Epidermal melanocyte (primary cell): ENCODE measurements around the gene SLC41A1.
A peak's percentile ranks its signal among the peaks of the same experiment; 100 is the strongest.

ENCODE experiments used
- DNase-seq: peaks from one replicate; pipeline ENCODE4 v3.0.0; 2011; ENCODE audit warnings: low spot score; ENCODE audit not compliant: insufficient read length

SLC41A1 gene

DNA sequence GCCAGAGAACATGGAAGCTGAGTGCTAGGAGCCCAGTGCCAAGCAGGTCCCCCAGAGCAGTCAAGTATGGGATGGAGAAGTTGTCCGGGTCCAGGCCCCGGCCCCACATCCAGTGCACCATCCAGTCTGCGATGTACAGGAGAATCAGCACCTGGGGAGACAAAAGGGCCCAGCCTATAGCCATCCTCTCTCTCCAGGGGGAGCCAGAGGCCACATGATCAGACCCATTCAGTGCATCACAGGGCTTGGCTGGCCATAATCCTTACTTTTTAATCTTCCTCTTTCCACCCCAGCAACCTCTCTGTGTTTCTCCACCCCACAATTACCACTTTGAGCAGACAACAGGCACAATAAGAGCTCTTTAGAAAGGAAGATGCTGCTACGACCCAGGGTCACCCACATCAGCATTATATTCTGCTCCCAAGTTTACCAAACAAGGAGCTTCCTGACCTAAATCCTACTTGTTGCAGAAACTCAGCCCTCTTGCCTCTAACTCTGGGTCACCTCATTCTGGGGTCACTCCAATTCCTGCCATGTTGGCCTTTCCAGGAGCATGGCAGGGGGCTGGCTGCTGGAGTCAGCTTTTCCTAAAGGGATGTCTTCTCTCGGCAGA is 21.3 kb downstream of the SLC41A1 start:
- DNase-seq: peak; percentile 71

DNA sequence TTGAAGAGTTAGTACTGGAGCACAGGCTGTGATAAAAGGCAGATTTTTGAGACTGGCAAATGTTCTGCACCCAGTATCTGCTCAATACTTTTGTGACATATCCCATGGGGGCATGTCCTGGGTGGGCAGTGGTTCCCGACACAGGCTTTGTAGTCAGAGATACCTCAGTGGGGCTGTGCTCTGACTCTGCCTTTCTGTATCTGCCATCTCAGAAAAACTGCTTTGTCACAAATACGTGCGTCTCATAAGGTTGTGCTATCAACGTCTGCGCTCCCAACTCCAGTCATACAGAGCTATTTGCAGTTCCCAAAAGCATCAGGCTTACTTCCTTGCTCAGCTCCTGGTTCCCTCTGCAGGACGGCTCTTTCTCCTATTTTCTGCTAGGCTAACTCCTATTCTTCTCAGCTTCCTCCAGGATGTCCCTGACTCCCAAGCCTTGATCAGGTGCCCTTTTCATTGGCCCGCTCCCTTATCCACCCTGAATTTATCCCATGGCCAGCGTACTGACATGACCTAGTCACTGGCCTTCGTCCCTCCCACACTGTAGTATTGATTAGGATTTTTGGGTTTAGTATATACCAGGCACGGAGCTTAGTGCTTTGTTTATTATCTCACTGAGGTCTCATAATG is 25.6 kb downstream of the SLC41A1 start:
- no peak for DNase-seq

DNA sequence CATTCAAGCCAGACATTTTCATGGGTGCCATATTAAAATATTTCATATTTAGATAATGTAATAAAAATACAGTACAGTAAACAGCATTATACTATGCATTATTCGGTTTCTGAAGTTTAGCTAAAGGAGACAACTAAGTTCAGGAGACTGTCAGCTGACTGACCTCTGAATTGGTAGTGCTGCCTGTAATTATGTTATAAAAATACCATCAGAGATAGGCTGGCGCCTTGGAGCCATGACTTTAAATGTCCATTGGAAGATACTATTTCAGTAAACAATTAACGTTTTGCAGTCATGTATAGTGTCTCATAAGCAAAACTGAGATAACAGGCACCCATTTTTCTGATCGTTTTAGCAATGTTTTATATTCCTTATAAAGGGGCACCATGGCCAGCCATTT is 26.4 kb downstream of the SLC41A1 start:
- no peak for DNase-seq

DNA sequence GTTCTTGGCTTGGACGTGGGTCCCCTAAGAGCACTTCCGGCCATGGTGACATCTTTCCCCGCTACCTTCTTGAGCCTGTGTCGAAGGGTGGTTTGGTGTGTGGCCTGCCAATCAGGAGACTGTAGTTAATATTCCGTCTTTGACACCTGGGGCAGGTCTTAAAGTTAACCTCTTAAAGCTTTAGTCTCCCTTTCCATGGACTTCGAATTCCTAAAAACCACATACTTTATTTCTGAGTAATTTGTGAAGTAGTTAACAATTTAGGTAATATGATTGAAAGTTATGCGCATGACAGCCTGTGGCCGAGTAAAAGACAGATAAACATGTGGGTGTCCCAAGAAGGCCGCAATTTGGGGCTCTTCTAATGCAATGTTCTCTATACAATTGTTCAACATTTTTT is 27.6 kb downstream of the SLC41A1 start:
- no peak for DNase-seq

DNA sequence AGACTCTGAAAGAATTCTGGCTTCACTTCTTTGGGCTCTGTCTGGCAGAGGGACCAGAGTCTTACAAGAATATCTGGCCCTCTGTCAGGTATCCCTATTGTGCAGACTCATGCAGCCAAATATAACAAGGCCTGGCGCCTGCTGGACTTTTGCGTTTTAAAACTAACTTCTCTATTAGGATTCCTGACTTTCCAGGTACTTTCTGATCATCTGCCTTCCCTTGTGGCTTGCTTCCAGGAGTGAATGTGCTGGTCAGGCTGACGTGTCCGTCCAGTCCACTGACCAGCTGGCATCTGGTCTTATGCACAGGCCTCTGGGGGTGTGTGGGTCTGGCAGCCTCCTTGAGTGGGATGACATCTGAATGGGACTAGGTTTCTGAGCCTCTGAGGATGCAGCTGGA is 29.1 kb downstream of the SLC41A1 start:
- DNase-seq: no peak

DNA sequence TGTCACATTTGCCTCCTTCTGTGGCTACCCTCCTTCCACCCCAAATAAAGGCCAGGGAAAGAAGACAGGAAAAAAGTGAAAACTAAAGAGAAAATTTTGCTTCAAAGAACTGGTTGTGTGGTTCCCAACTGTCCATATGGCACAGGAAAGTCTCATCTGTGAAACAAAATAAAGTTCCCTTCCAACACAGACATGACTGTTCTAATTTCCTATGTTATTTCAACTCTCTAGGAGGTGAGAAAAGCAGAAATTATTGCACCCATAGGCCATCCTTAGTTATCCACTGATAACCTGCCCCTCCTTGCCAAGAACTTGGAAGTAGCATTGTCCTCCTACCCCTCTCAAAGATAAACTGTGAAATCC is 29.6 kb downstream of the SLC41A1 start:
- no peak for DNase-seq

DNA sequence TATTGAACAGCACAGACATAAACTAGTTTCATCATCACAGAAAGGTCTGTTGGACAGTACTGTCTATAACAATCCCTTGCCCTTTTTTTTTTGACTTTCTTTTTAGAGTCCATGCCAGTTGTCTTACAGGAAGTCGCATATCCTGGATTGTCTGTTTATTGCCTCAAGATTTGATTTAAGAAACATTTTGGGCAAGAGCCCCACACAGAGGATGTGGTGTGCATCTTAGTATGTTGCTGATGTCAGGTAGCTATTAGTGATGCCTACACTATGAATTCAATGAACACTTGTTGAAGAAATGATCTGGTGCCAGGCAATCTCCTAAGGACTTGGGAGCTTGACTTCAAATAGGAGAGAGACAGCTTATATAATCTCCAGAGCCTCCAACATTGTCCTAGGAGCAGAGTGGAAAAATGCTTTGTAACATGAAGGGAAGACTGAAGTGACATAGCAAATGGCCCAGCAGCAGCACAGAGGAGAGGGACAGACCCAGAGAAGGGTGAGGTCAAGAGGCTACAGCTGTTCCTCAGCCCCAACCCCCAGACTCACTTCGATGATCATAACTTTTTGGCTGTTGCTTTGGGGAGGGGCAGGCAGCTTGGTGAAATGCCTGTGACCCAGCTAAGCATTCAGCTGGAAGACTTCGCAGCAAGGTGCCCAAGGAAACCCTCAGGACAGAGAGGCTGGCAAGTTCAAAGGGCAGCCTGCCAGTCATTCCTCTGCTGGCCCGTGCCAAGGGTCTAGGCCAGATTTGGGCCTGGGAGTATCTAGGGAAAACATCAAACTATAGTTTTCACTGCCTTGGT is 30.2 kb downstream of the SLC41A1 start:
- DNase-seq: no peak

DNA sequence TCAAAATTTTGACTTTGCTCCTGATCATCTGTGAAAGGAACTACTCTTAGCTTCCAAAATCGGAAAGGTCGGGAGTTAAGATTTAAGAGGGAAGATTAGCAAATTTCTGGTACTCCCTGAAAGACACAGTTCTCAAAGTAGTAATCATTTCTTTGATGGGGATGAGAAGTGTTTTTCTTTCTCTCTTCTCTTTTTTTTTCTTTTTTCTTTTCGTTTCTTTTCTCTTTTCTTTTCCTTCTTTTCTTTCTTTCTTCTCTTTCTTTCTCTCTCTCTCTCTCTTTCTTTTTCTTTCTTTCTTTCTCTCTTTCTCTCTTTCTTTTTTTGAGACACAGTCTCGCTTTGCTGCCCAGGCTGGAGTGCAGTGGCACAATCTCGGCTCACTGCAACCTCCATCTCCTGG is 32.7 kb downstream of the SLC41A1 start:
- no peak for DNase-seq

DNA sequence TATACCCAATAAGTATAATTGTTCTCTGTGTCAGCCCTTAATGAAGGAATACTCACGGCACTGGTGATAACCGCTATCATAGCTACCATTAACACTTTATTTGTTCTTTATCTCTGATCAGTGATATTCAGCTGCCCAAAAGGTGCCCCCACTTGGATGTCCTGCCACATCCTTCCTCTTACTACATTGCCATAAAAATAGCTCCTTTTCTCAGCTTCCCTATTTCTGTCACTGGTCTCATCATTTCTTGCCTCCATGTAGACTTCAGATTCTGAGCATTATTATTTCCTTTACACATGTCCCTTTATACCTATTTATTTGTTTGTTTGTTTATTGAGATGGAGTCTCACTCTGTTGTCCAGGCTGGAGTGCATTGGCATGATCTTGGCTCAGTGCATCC is 35.0 kb downstream of the SLC41A1 start:
- DNase-seq: no peak

DNA sequence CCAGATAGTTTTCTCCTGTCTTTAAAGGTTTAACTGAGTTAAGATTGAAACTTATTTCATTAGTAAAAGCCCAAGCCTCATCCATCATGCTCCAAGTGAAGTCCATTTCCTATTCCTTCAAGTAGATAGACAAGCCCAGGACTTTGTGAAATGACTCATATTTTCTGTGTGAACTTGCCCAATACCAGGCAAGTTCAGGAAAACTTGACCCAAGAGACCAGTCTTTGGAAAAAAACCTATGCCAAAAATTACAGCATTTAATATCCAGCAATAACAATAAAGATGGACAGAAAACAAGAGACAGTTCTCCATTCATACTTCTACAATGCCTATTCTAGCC is 37.3 kb downstream of the SLC41A1 start:
- DNase-seq: no peak

DNA sequence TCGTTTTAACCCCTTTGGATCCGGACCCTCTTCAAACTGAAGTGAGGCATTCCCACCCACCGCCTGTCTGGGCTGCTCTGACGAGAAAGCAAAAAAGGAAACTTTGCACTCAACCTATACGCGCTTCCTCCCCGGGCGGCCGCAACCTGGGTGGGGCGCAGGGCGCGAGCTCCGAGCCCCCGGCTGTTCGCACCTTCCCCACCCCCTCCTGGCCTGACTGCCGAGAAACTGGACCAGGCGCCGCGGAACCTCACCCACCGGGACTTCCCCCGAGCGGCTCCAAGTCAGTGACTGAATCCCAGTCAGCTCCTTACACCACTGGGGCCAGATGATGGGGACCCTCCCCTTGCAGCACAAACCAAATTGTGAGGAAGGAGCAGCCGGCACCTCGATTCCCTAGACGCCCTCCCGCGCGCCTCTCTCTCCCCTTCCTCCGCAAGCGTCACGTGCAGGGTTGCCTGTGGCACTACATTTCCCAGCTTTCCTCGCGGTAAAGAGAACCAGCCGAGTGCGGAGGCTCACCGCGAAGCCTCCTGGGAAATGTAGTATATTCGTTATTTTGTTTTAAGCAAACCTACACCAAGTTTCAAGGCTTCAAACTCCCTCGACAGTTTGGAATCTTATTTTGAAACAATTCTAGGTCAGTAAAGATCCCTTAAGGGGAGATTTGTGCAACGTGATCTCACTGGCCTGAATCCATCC is 37.8 kb downstream of the SLC41A1 start, which contains the start of gene RAB29:
Gene RAB29 (minus strand): TSS at position 468 of the 702 bp plus-strand sequence. CDS start 526 bp downstream, outside the sequence.
- peak; percentile 79 for DNase-seq

DNA sequence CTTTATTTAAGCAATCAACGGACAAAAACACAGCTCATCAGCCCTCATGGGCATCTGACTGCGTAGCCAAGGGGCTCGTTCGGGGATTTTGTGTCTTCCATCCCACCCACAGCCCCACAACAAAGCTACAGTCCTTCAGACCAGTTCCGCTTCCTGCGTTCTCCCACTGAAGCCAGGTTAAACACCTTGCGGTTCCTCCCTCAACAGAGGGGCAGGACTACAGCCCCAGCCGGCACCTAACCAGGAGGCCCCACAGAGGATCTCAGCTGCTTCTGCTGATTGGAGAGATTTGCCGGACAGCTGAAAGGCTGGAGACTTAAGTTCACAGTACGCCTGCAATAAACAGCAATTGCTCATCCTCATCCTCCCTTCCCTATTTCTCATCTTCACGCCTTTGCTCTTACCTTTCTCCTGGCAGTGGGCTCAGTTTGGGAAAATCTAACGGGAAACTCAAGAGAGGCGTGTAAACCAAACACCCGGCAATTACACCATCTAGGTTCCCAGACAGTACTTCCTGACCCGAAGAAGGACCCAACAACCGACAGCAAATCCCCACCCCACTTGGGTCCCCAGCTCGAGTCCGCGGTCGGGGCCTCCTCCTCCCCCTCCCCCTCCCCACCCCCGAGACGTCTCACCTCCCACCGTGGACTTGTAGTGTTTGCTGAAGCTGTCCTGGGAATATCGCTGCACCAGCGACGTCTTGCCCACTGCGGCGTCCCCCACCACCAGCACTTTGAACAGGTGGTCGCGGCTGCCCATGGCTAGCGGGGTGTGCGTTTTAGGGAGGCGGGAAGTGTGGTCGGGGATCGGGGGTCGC is 38.6 kb downstream of the SLC41A1 start:
- DNase-seq: no peak

DNA sequence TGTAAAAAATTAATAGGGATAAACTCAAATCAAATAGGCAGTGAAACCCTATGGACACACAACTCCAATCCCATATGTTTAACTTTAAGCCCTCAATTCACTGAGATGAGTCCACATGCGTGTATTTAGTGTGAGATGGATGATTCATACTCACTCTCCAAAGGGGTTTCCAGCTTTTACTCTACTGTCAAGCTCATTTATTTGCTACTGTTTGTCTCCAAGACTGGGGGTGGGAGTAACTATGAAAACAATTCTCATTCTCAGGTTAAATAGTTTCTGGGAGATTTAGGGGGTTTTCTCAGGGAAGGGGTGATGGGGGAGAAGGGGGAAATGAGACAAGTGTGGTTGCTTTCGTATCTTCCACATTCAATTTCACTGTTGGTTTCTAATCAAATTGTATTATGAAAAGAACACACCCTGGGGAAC is 40.4 kb downstream of the SLC41A1 start:
- no peak for DNase-seq

DNA sequence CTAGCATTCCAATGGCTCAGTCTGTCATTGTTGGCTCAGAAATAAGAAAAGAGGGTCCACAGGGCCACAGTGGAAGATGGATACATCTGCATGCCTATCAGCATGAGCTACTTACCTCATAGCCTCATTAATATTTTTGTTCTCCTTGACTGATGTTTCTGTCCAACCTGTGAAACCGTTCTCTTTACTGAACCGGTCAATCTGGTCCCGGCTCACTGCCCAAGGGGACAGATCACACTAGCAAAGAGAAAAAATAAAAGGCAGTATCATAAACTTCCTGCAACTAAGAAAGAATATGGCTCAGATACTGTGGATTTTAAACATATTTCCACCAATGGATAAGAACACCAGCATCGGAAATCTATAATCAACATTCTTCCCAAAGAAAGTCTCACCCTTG is 42.4 kb downstream of the SLC41A1 start:
- DNase-seq: no peak

DNA sequence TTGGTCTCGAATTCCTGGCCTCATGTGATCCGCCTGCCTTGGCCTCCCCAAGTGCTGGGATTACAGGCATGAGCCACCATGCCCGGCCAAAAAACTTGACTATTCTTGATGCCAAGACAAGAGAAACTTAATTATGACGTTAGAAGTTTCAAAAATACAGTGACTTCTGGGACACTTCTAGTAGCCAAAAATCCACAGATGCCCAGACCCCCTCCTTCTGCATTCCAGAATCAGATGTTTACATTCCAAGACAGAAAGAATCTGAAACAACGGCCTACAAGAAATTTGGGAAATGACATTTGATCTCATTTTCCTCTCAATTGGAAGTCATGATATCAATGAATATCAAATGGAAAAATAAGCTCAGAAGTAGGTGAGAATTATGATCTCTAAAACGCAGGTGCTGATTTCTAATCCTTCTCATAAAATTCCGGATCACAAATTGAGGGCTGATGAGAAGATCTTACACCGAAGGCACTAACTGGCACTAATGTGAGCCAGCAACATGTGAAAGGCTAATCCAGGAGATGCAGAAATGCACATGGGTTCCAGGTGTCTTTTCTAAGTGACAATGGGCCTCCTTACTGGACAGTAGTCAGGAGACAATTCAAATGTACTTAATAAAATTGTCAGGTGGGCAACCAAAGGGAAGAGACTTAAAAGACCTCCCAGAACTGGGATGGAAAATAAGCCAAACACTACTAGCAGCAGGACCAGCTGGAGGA is 43.2 kb downstream of the SLC41A1 start:
- no peak for DNase-seq

DNA sequence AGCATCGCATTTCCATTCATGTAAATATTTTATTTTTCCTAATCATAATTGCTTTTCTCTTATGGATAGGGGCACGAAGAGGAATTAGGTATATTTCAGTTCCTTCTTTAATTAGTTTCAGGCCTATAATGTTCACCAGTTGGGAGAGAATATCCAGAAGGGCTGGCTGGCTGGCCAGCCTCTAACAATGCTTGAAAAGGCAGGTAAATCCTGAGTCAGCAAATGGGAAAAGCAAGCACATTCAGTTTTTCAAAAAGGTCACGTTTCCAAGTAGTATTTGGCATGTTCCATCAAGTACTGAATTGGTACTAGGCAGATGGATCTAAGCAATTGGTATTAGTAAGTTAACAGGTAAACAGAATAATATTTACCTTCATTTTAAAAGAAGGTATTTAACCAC is 45.8 kb downstream of the SLC41A1 start:
- no peak for DNase-seq

DNA sequence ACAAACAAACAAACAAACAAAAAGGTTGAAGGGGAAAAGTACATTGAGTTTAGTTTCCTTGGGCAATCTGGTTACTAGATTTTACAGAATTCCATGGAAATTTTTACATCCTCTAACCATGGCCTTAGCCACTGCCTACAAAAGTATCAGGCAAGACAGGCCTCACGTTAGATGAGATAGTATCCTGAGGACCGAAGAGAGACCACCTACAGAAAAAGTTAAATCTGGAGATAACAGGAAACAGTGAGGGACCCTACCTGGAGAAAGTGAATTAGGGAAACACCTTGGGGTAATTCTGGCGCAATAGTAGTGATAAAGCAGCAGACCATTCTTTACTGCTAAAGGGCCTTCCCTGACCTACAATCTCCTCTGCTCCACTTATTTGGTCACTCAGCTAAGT is 46.4 kb downstream of the SLC41A1 start:
- no peak for DNase-seq

DNA sequence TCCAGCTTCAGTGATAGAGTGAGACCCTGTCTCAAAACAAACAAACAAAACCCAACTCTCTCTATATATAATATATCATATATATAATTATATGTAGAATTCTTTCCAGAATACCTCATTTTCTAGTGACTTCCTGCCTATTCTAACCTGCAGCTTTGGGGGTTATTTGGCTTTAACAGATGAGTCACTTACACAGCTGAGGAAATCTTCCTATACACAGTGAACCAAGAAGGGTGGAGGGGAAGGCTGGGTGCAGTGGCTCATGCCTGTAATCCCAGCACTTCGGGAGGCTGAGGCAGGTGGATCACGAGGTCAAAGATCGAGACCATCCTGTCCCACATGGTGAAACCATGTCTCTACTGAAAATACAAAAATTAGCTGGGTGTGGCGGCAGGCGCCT is 47.0 kb downstream of the SLC41A1 start:
- DNase-seq: no peak

DNA sequence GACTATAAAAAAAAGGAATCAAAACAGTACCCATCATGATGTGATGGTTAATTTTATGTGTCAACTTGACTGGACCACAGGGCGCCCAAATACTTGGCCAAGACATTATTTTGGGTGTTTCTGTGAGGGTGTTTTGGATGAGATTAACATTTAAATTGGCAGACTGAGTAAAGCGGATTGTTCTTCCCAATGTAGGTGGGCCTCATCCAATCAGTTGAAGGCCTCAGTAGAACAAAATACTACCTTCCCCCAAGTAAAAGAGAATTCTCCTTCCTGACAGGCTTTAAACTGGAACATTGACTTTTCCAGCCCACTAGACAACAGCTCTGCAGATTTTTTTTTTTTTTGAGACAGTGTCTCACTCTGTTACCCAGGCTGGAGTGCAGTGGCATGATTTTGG is 48.4 kb downstream of the SLC41A1 start:
- DNase-seq: no peak

DNA sequence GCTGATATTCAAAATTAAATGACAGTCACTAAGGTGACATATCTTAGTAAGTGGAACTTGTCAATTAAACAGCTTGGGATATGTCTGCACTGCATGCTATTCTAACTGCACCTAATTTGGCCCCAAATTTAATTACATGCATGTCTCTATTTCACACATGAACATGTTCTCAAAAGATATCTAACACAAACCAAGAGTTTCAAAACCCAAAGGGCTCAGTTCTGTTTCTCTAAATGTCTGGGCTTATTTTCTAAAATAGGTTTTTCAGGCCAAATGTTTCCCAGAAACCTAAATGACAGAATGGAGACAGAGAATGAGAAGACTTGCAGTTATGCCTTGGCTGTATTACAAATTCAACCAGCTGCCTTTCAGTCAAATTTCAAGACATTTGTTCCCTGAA is 49.0 kb downstream of the SLC41A1 start:
- no peak for DNase-seq

DNA sequence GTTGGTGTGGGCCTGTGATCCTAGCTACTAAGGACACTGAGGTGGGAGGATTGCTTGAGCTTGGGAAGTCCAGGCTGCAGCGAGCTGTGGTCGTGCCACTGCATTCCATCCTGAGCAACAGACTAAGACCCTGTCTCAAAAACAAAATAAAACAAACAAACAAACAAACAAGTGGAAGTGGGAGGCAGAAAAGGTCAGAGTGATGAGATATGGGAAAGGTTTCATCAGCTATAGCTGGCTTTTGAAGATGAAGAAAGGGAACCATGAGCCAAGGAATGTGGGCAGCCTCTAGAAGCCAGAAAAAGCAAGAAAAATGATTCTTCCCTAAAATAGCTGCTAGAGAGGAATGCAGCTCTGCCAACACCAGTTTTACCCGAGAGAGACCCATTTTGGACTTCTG is 52.4 kb downstream of the SLC41A1 start:
- DNase-seq: no peak
